Mesodermal cell (in vitro differentiated cells): ENCODE results near the gene PLEKHG5.
"Not testable (repeated sequence)": the region's sequence is repeated elsewhere in the genome, so short reads cannot be mapped to it uniquely, and the experiment has no call there.

Source experiments
- H3K27ac ChIP-seq: 2 replicates; pipeline ENCODE4 v1.7.0; 2013; ENCODE audit warnings: mild to moderate bottlenecking, low read depth, low read length, moderate library complexity; ENCODE audit not compliant: severe bottlenecking
- H3K36me3 ChIP-seq: 2 replicates; pipeline ENCODE4 v1.7.1; 2013; ENCODE audit warnings: mild to moderate bottlenecking, low read length, moderate library complexity; ENCODE audit not compliant: control insufficient read depth, insufficient read depth
- H3K4me1 ChIP-seq: one replicate; pipeline ENCODE4 v1.7.1; 2013; ENCODE audit warnings: mild to moderate bottlenecking, low read length; ENCODE audit not compliant: insufficient read depth, control insufficient read depth, poor library complexity, severe bottlenecking
- H3K4me3 ChIP-seq: 2 replicates; pipeline ENCODE4 v1.7.0; 2013; ENCODE audit warnings: low read length, control low read depth, mild to moderate bottlenecking; ENCODE audit not compliant: insufficient read depth, poor library complexity, severe bottlenecking; ENCODE audit errors: extremely low read depth
- H3K9me3 ChIP-seq: 2 replicates; pipeline ENCODE4 v1.7.1; 2013; ENCODE audit warnings: mild to moderate bottlenecking, low read length, moderate library complexity; ENCODE audit not compliant: control insufficient read depth
- WGBS, 2 experiments: methylation state at CpG; one replicate each; pipeline ENCODE4 v1.1.5; 2013; ENCODE audit warnings: missing lambda C conversion rate in 2 of 2; ENCODE audit not compliant: insufficient coverage in 2 of 2; 5-methylcytosine and 5-hydroxymethylcytosine counted together

The PLEKHG5 gene

GRCh38 chr1:6443339-6444115 is 47.9 kb downstream of the PLEKHG5 start:
- Histone ChIP-seq H3K27ac (no peak overlapping the region), H3K4me1 (no peaks in the 10 kb centered on the region), H3K9me3 (no peaks in the 10 kb centered on the region), H3K4me3 (no peak overlapping the region), H3K36me3 (no peaks in the 10 kb centered on the region)
- 83 to 90% methylated on average over 17 to 18 of the region's 21 CpGs for WGBS, 2 experiments

DNA sequence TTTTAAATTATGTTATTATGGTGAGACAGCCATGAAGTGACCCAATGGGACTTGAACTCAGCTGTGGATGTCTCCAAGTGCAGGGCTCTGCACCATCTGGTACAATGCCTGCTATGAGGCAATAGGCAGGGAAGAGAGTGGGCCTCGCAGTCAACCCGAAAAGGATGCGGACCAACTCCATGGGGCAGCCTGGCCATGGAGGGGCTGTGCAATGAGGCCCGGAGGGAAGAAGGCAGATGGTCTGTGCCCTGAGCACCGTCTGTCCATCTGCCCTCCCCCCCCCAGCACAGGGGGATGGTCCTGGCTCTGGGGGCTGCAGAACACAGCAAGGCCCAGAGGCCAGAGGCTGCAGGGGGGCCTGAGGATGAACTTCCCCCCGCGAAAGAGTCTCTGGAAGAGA is 49.9 kb downstream of the PLEKHG5 start:
- H3K9me3 ChIP-seq, result no peaks in the 10 kb centered on the region
- no peaks in the 10 kb centered on the region for H3K36me3 ChIP-seq
- H3K27ac ChIP-seq, result no peak overlapping the region
- no peak overlapping the region for H3K4me3 ChIP-seq
- H3K4me1 ChIP-seq, result no peaks in the 10 kb centered on the region
- 46 to 85% methylated on average over 2 to 6 of the region's 7 CpGs for WGBS, 2 experiments

DNA sequence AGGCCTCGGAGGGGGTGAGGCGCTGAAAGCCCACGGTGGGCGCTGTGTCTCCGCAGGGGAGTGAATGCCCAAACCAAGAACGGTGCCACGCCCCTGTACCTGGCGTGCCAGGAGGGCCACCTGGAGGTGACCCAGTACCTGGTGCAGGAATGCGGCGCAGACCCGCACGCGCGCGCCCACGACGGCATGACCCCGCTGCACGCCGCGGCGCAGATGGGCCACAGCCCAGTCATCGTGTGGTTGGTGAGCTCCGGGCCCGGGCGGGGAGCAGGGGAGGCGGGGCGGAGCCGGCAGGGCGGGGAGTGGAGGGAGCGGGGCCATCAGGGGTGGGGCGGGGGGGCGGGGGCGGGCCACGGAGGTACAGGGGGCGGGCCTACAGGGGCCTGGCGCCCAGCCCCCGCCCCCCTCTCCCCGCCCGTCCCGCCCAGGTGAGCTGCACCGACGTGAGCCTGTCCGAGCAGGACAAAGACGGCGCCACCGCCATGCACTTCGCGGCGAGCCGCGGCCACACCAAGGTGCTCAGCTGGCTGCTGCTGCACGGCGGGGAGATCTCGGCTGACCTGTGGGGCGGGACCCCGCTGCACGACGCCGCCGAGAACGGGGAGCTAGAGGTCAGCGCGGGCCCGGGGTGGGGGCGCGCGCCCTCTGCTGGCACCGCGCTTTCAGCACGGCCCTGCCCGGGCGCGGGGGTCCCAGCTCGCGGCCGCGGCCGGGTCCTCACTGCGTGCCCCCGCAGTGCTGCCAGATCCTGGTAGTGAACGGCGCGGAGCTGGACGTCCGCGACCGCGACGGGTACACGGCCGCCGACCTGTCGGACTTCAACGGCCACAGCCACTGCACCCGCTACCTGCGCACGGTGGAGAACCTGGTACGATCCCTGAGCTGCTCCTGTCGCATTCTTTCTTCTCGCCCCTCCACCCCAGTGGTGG is 51.0 kb downstream of the PLEKHG5 start:
- 12 to 13% methylated on average over 62 to 66 of the region's 101 CpGs for WGBS, 2 experiments
- H3K9me3 ChIP-seq, result no peaks in the 10 kb centered on the region
- H3K27ac ChIP-seq, result no peak overlapping the region
- peak overlapping the region; percentile 21 for H3K4me3 ChIP-seq
- no peaks in the 10 kb centered on the region for H3K4me1 ChIP-seq
- no peaks in the 10 kb centered on the region for H3K36me3 ChIP-seq

- Histone ChIP-seq H3K4me1 (no peaks in the 10 kb centered on the region), H3K36me3 (no peaks in the 10 kb centered on the region), H3K27ac (no peak overlapping the region), H3K4me3 (no peak overlapping the region), H3K9me3 (no peaks in the 10 kb centered on the region)
- 27 to 33% methylated on average over 2 to 5 of the region's 5 CpGs for WGBS, 2 experiments
These were observed 53.4 kb downstream of the PLEKHG5 start for GRCh38 chr1:6438047-6438525.

DNA sequence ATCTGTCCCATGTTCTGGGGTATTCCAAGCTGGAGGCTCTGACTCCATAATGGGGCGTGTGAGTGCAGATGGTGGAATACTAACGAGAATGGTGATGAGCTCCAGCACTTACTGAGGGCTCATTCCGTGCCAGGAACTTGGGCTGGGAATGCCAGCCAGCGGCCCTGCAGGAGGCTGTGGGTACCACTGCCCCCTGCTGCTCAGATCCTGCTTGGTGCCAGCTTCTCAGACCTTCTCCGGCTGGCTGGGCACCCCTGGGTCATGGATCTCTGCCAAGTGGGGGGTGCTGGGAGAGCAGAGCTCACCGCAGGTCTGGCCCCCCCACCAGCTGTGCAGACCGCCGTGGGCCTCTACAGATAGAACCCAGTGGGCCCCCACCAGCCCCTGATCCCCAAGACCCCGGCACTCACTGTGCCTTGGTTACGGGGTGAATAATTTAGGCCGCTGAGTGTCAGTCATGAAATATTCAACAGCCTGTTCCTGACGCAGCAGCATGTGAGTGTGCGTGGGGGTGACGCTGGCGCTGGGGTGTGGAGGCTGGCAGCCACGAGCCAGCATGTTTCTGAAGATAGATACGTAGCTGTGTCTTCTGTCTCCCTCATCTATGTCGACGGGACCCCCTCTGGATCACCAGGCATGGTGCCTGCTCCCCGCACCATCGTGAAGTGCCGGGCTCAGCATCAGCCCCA is 54.3 kb downstream of the PLEKHG5 start:
- not testable (repeated sequence) for H3K27ac ChIP-seq, H3K4me1 ChIP-seq, H3K36me3 ChIP-seq, H3K4me3 ChIP-seq, H3K9me3 ChIP-seq
- WGBS, 2 experiments, result 82 to 86% methylated on average over 17 to 18 of the region's 22 CpGs

DNA sequence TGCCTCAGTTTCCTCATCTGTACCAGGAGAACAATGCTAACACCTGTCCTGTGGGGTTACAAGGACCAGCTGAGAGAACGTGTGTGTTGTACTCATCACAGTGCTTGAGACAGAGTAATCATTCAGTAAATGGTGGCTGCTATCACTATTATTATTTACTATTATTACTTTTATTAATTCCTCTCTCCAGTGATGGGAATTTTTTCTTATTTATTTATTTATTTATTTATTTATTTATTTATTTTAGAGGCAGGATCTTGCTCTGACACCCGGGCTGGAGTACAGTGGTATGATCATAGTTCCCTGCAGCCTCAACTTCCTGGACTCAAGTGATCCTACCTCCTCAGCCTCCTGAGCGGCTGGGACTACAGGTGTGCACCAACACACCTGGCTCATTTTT is 55.2 kb downstream of the PLEKHG5 start:
- H3K36me3 ChIP-seq, H3K4me1 ChIP-seq, H3K9me3 ChIP-seq, H3K4me3 ChIP-seq, H3K27ac ChIP-seq: not testable (repeated sequence)
- WGBS, 2 experiments, result 100% methylated on average over 1 of the region's 3 CpGs; no CpG with 5 or more reads in 1 of the 2 experiments

DNA sequence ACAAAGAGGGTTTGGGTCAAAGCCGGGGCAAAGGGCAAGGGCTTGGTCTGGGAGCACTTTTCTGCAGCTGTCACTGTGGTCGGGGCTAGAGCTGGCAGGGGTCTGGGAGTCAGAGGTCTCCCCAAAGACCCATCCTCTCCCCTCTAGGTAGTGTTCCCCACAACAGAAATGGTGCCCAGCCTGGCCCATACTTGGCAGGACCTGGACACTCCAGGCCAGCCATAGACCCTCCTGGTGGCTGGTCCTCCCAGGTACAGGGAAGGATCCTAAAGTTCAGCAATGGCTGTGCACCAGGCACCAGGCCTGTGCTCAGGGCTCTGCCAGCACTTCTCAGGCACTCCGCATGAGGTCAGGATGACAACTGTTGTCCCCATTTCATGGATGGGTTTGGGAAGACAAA is 55.9 kb downstream of the PLEKHG5 start:
- H3K9me3 ChIP-seq, result no peaks in the 10 kb centered on the region
- no peaks in the 10 kb centered on the region for H3K36me3 ChIP-seq
- no peak overlapping the region for H3K27ac ChIP-seq
- no peaks in the 10 kb centered on the region for H3K4me1 ChIP-seq
- 100% methylated on average over 1 of the region's 3 CpGs for WGBS, 2 experiments
- no peak overlapping the region for H3K4me3 ChIP-seq

- H3K9me3 ChIP-seq, result no peaks in the 10 kb centered on the region
- no peaks in the 10 kb centered on the region for H3K36me3 ChIP-seq
- H3K4me1 ChIP-seq, result peaks cover 2% of the 10 kb centered on the region
- 86% methylated on average over 9 of the region's 15 CpGs for WGBS, 2 experiments
- H3K27ac ChIP-seq, result no peak overlapping the region
- no peak overlapping the region for H3K4me3 ChIP-seq
These were observed 56.3 kb downstream of the PLEKHG5 start for GRCh38 chr1:6435129-6435528.

- H3K4me1 ChIP-seq, result peaks cover 6% of the 10 kb centered on the region
- H3K4me3 ChIP-seq, result no peak overlapping the region
- H3K36me3 ChIP-seq, result no peaks in the 10 kb centered on the region
- no peaks in the 10 kb centered on the region for H3K9me3 ChIP-seq
- H3K27ac ChIP-seq, result no peak overlapping the region
- WGBS, 2 experiments, result 82 to 84% methylated on average over 3 of the region's 5 CpGs
These were observed 57.3 kb downstream of the PLEKHG5 start for GRCh38 chr1:6434186-6434585.

DNA sequence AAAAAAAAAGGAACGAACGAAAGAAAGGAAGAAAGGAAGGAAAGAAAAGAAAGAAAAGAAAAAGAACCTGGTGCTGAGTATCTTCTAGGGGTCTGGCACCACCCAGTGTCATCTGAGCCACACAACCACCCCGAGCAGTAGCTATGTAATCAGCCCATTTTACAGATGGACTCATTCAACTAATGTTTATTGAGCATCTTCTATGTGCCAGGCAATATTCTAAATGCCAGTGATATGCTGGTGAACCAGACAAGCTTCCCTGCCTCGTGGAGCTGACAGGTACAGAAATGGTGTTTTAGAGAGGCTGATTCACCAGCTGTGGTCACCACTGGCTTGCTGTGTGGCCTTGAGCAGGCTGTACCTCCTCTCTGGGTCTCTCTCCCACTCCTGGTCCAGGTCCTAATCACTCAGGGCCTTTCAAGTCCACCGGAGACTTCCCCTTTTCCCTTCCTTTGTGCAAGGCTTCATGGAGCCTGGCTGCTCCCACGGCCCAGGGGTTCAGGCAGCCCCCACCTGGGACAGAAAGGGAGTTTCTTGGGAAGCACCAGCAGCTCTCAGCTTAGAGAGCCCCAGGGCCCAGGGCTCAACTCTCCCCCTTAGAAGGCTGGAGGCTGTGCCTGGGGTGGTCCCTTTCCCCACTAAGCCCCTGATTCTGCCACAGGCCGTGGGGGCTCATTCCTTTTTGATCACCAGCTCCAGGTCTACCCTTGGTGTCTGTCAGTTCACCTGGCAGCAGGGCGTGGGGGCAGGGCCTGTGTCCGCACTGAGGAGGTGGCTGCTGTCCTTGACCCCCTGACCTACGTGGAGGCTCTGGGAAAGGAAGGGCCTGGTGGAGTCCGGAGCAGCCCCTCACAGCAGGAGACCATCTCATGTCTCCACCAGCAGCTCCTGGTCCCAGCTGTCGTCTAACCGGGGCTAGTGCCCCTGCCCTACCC is 59.6 kb downstream of the PLEKHG5 start:
- not testable (repeated sequence) for H3K4me3 ChIP-seq, H3K4me1 ChIP-seq, H3K9me3 ChIP-seq, H3K36me3 ChIP-seq, H3K27ac ChIP-seq
- 65 to 74% methylated on average over 5 to 7 of the region's 13 CpGs for WGBS, 2 experiments
